B cell (primary cell): ENCODE measurements around the gene WIPI1. TPM values are rescaled to one million over a fixed set of nuclear protein-coding genes. Genes with fewer than 3 reads are reported as not detected.

ENCODE experiments used
- ATAC-seq: fragments of 200-7000 bp; cut with Tn5 transposase; one replicate; pipeline ENCODE4 v1.10.0; 2021; ENCODE audit warnings: low read depth, mild to moderate bottlenecking, moderate number of reproducible peaks, moderate library complexity
- CTCF ChIA-PET: fragments of 350-600 bp; sonication (Branson Sonifier 250); formaldehyde crosslinking; loops from one replicate; lab custom pipeline; 2021; ENCODE audit warnings: antibody characterized with exemption, inconsistent platforms; lab: Charles Lee
- POLR2A ChIA-PET: fragments of 350-600 bp; sonication (Branson Sonifier 250); formaldehyde crosslinking; loops from one replicate; lab custom pipeline; 2021; ENCODE audit warnings: antibody characterized with exemption; lab: Charles Lee
- DNase-seq: peaks from one replicate; pipeline ENCODE4 v3.0.0; 2013
- H2AFZ ChIP-seq: 2 replicates; pipeline ENCODE4 v1.6.1; 2012; ENCODE audit warnings: mild to moderate bottlenecking, low read depth, low read length; ENCODE audit not compliant: insufficient read depth, poor library complexity, severe bottlenecking
- H3K27ac ChIP-seq, 2 donors: 1 replicate in 1 of 2; 2 replicates in 1 of 2; pipeline ENCODE4 v1.5.1; 2012 to 2013; ENCODE audit warnings: low read length in 2 of 2, mild to moderate bottlenecking in 2 of 2, moderate library complexity in 1 of 2
- H3K27me3 ChIP-seq, 4 experiments: fragments of 200-600 bp in 1 of 4; sonication (generic) in 1 of 4; replicated peaks in 1 of 4; 1 replicate in 2 of 4; 2 replicates in 2 of 4; pipeline versions ENCODE4 v1.6.1 to v1.7.0; 2013 to 2016; ENCODE audit warnings: low read length in 3 of 4, mild to moderate bottlenecking in 2 of 4, mixed read lengths in 1 of 4, moderate library complexity in 1 of 4; ENCODE audit not compliant: insufficient read depth in 4 of 4, control insufficient read depth in 3 of 4; ENCODE audit errors: control extremely low read depth in 1 of 4
- H3K36me3 ChIP-seq, 2 experiments: replicated peaks in 1 of 2; 1 replicate in 1 of 2; 2 replicates in 1 of 2; pipeline versions ENCODE4 v1.6.1 to v1.7.1; 2013; ENCODE audit warnings: low read length in 1 of 2; ENCODE audit not compliant: insufficient read depth in 2 of 2, control insufficient read depth in 1 of 2; ENCODE audit errors: control extremely low read depth in 1 of 2, extremely low read depth in 1 of 2
- H3K4me1 ChIP-seq, 2 donors: fragments of 200-600 bp in 1 of 2; sonication (generic) in 1 of 2; 1 replicate in 1 of 2; 2 replicates in 1 of 2; pipeline versions ENCODE4 v1.5.1 to v1.6.1; 2013 to 2017; ENCODE audit warnings: low read length in 2 of 2; ENCODE audit not compliant: control insufficient read depth in 2 of 2, insufficient read depth in 2 of 2
- H3K4me2 ChIP-seq: replicated peaks from 2 replicates; pipeline ENCODE3; 2012; ENCODE audit warnings: mild to moderate bottlenecking, low read depth, low read length; ENCODE audit not compliant: poor library complexity, severe bottlenecking
- H3K4me3 ChIP-seq, 5 experiments: fragments of 200-600 bp in 1 of 5; sonication (generic) in 1 of 5; 1 replicate in 3 of 5; 2 replicates in 2 of 5; pipeline versions ENCODE4 v1.5.1 to v1.7.0; 2011 to 2016; ENCODE audit warnings: low read length in 4 of 5, mild to moderate bottlenecking in 4 of 5, low read depth in 2 of 5, control low read depth in 1 of 5, moderate library complexity in 1 of 5; ENCODE audit not compliant: insufficient read depth in 1 of 5; ENCODE audit errors: control extremely low read depth in 1 of 5, extremely low read depth in 1 of 5
- H3K79me2 ChIP-seq: fragments of 200-600 bp; sonication (generic); one replicate; pipeline ENCODE4 v1.6.0; 2016; ENCODE audit warnings: low read length; ENCODE audit not compliant: control insufficient read depth, insufficient read depth
- H3K9ac ChIP-seq: fragments of 200-600 bp; sonication (generic); 2 replicates; pipeline ENCODE4 v1.6.1; 2017; ENCODE audit warnings: mild to moderate bottlenecking, low read length, moderate library complexity
- H3K9me3 ChIP-seq, 3 donors: one replicate each; pipeline versions ENCODE4 v1.6.1 to v1.7.1; 2013; ENCODE audit warnings: low read length in 2 of 3; ENCODE audit not compliant: control insufficient read depth in 2 of 3, insufficient read depth in 1 of 3; ENCODE audit errors: control extremely low read depth in 1 of 3
- H4K20me1 ChIP-seq: 2 replicates; pipeline ENCODE4 v1.6.0; 2012; ENCODE audit warnings: mild to moderate bottlenecking, low read length; ENCODE audit not compliant: insufficient read depth, control insufficient read depth, poor library complexity, severe bottlenecking
- H3K27ac Mint-ChIP-seq: one replicate; pipeline ENCODE4 v1.8.0; 2021; ENCODE audit warnings: mixed read lengths
- H3K27me3 Mint-ChIP-seq: one replicate; pipeline ENCODE4 v1.8.0; 2021; ENCODE audit warnings: mixed read lengths
- H3K4me1 Mint-ChIP-seq: one replicate; pipeline ENCODE4 v1.8.0; 2021; ENCODE audit warnings: mixed read lengths
- H3K4me3 Mint-ChIP-seq: one replicate; pipeline ENCODE4 v1.8.0; 2021; ENCODE audit warnings: mixed read lengths
- H3K9me3 Mint-ChIP-seq: one replicate; pipeline ENCODE4 v1.8.0; 2022; ENCODE audit warnings: mixed read lengths; ENCODE audit not compliant: insufficient read depth
- CTCF ChIP-seq: fragments of 200-600 bp; IDR thresholded peaks from one replicate; pipeline ENCODE4 v1.8.0; 2022; ENCODE audit warnings: antibody characterized with exemption, mild to moderate bottlenecking
- EZH2 ChIP-seq: IDR thresholded peaks from 2 replicates; pipeline ENCODE4 v1.6.1; 2012; ENCODE audit warnings: borderline replicate concordance, low read depth, mild to moderate bottlenecking, moderate library complexity, low read length; ENCODE audit not compliant: insufficient read depth, poor library complexity, severe bottlenecking
- WGBS: methylation state at CpG from one replicate; pipeline ENCODE4 v1.1.5; 2013; ENCODE audit warnings: missing lambda C conversion rate; ENCODE audit not compliant: insufficient coverage; 5-methylcytosine and 5-hydroxymethylcytosine counted together
- intact Hi-C: fragments of 100-400 bp; cut with micrococcal nuclease; formaldehyde crosslinking; loops from one replicate; pipeline ENCODE4 v1.10.0; 2022
- polyA plus RNA-seq: library from polyadenylated mRNA; depleted of rRNA; stranded (reverse); fragments of >200 nt; gene quantifications from 2 replicates; pipeline ENCODE4 v1.2.3, GENCODE V29; 2012
- total RNA-seq, 2 donors: library from RNA; stranded (reverse); fragments of 120-200 nt in 1 of 2; gene quantifications; 1 replicate in 1 of 2; 2 replicates in 1 of 2; pipeline versions ENCODE4 v1.2.3 to v1.2.4, GENCODE V29; 2013 to 2022

The WIPI1 gene
- total and polyA plus RNA-seq, 2 donors (not counting 1 experiment from before 2014, with no cell fraction given): 6.0 to 14.7 TPM

- CTCF ChIA-PET: interaction anchor here (2.2 kb wide), 1 partner anchor 19 kb away, joined by 7 read pairs; no protein-coding TSS in a partner anchor
- H3K9ac ChIP-seq: no peak overlapping the region
Observed at GRCh38 chr17:68379692-68380677, 77.3 kb downstream of the WIPI1 start.

More at GRCh38 chr17:68379692-68380677, 77.3 kb downstream of the WIPI1 start:
- Mint-ChIP-seq H3K27ac (no peak overlapping the region), H3K27me3 (peaks cover 32% of the 10 kb centered on the region), H3K9me3 (no peaks in the 10 kb centered on the region), H3K4me1 (peaks cover 5% of the 10 kb centered on the region), H3K4me3 (no peak overlapping the region)
- 93% methylated on average over 8 of the region's 11 CpGs for WGBS
- intact Hi-C loops: no loop called here
- no peak for DNase-seq
- no peak overlapping the region for H2AFZ ChIP-seq
- ATAC-seq: no peak
- TF ChIP-seq CTCF: no peak
- no peak for TF ChIP-seq EZH2
- H3K4me1 ChIP-seq: no peaks in the 10 kb centered on the region
- no peak overlapping the region for H3K4me2 ChIP-seq
- no peaks in the 10 kb centered on the region for H4K20me1 ChIP-seq
- no peaks in the 10 kb centered on the region for H3K79me2 ChIP-seq
- POLR2A ChIA-PET: no interaction called here
- H3K36me3 ChIP-seq: no peaks in the 10 kb centered on the region
- H3K27ac ChIP-seq: no peak overlapping the region
- H3K4me3 ChIP-seq: no peak overlapping the region
- H3K27me3 ChIP-seq: peaks cover 0 to 2% (median 1%) of the 10 kb centered on the region in 4 experiments
- no peaks in the 10 kb centered on the region for H3K9me3 ChIP-seq
